Stimulated activated naive B cell treated with anti-CD40 and anti-IgM and Interleukin-4, amounts not matched to agents 10 μg/mL and 1 μg/mL and 100 μg/mL, for 72 hours (primary cell): ENCODE data around the gene CPOX.
A peak's percentile ranks its signal among the peaks of the same experiment; 100 is the strongest.

Source experiments
- ATAC-seq, 2 donors: fragments of 150-1000 bp; cut with Tn5 transposase; replicated peaks; 2 replicates each; pipeline ENCODE4 v1.10.0; 2021; ENCODE audit warnings: moderate library complexity in 1 of 2
- DNase-seq: peaks from one replicate; pipeline ENCODE4 v3.0.0; 2021
- H3K27ac Mint-ChIP-seq: one replicate; pipeline ENCODE4 v1.8.0; 2022; ENCODE audit warnings: mild to moderate bottlenecking, mixed read lengths
- H3K27me3 Mint-ChIP-seq, 2 donors: one replicate each; pipeline ENCODE4 v1.8.0; 2022; ENCODE audit warnings: mixed read lengths in 2 of 2
- H3K36me3 Mint-ChIP-seq, 2 donors: one replicate each; pipeline ENCODE4 v1.8.0; 2022; ENCODE audit warnings: mixed read lengths in 2 of 2, mild to moderate bottlenecking in 1 of 2
- H3K4me1 Mint-ChIP-seq, 2 donors: one replicate each; pipeline ENCODE4 v1.8.0; 2022; ENCODE audit warnings: mixed read lengths in 2 of 2, mild to moderate bottlenecking in 1 of 2
- H3K4me3 Mint-ChIP-seq, 2 donors: one replicate each; pipeline ENCODE4 v1.8.0; 2022; ENCODE audit warnings: mild to moderate bottlenecking in 2 of 2, mixed read lengths in 2 of 2, moderate library complexity in 1 of 2
- H3K9me3 Mint-ChIP-seq, 2 donors: one replicate each; pipeline ENCODE4 v1.8.0; 2022; ENCODE audit warnings: mixed read lengths in 2 of 2, mild to moderate bottlenecking in 1 of 2

The CPOX gene

DNA sequence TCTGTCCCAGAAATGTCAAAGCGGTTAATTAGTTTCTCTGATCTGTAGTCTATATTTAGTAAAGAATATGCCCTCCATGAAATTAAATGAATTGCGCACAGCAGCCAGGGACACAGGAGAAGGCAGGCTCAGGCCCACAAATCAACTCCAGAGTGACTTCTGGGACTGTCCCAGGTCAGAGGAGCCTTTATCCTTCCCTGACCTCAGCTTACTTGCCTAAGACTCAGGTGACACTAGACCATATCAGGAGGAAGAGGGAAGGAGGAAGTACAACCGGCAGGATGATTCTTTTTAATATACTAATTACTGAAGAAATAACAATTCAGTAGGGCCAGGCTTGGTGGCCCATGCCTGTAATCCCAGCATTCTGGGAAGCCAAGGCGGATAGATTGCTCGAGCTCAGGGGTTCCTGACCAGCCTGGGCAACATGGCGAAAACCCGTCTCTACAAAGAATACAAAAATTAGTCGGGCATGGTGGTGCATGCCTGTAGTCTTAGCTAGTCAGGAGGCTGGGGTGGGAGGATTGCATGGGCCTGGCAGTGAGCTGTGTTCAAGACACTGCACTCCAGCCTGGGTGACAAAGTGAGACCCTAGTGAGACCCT, 63.5 kb downstream of the CPOX start:
- peaks cover 0 to 7% of the 10 kb centered on the region in 2 donors for H3K36me3 Mint-ChIP-seq
- ATAC-seq (no peak), DNase-seq (no peak)
- H3K9me3 Mint-ChIP-seq: no peaks in the 10 kb centered on the region
- H3K4me3 Mint-ChIP-seq: peak overlapping the region; percentile 39 to 49
- H3K27ac Mint-ChIP-seq: no peak overlapping the region
- peaks cover 5 to 9% of the 10 kb centered on the region in 2 donors for H3K4me1 Mint-ChIP-seq
- H3K27me3 Mint-ChIP-seq: peaks cover 4 to 12% of the 10 kb centered on the region in 2 donors
